Subcutaneous adipose tissue (tissue), 4 donors: ENCODE measurements around the gene PCNX4. TPM values are rescaled to one million over a fixed set of nuclear protein-coding genes. Genes with fewer than 3 reads are reported as not detected.

Experiments
- CTCF ChIP-seq: fragments of 450-650 bp; IDR thresholded peaks from one replicate; pipeline ENCODE4 v1.5.1; 2016; ENCODE audit warnings: low read depth, mild to moderate bottlenecking, control low read depth, antibody characterized with exemption, moderate library complexity
- total RNA-seq, 4 donors: library from RNA; depleted of rRNA; stranded (reverse); fragments of >200 nt; gene quantifications; one replicate each; pipeline ENCODE4 v1.1.0, GENCODE V29; 2016

The PCNX4 gene
- total RNA-seq, 4 donors from 2014 or later = 38.1 to 59.7 (median 56.0) TPM

- TF ChIP-seq CTCF = no peak
These were observed 1.9 kb downstream of the PCNX4 start for GRCh38 chr14:60093606-60094005.

- no peak for TF ChIP-seq CTCF
These were observed 2.7 kb downstream of the PCNX4 start for GRCh38 chr14:60094306-60094897.

GRCh38 chr14:60095231-60095630 lies 3.5 kb downstream of the PCNX4 start:
- TF ChIP-seq CTCF = no peak

GRCh38 chr14:60095781-60096450 lies 4.2 kb downstream of the PCNX4 start:
- no peak for TF ChIP-seq CTCF

GRCh38 chr14:60097974-60098373 lies 6.3 kb downstream of the PCNX4 start:
- TF ChIP-seq CTCF = no peak

GRCh38 chr14:60101786-60102185 lies 10.1 kb downstream of the PCNX4 start:
- TF ChIP-seq CTCF = no peak

- TF ChIP-seq CTCF = no peak
These were observed 10.7 kb downstream of the PCNX4 start for GRCh38 chr14:60102389-60102788.
